HEK293 (cell line): ENCODE results near the gene PIP4K2A.
A peak's percentile ranks its signal among the peaks of the same experiment; 100 is the strongest.

Source experiments
- CTCF ChIA-PET: fragments of 350-600 bp; formaldehyde crosslinking; extraction: SDS; loops from one replicate; lab custom pipeline; 2021; ENCODE audit warnings: antibody characterized with exemption; lab: Yijun Ruan, JAX
- POLR2A ChIA-PET: fragments of 300-600 bp; formaldehyde crosslinking; extraction: SDS; loops from one replicate; lab custom pipeline; 2020; ENCODE audit warnings: antibody characterized with exemption, inconsistent platforms; lab: Yijun Ruan, JAX
- H3K27ac ChIP-seq: fragments of 200-500 bp; sonication (Bioruptor generic); 2 replicates; pipeline ENCODE4 v1.5.1; 2014; ENCODE audit warnings: low read depth, low read length, control low read depth, inconsistent platforms; ENCODE audit errors: extremely low read depth
- H3K36me3 ChIP-seq, 2 experiments: fragments of 200-500 bp in 1 of 2; sonication (Bioruptor generic) in 1 of 2; 1 replicate in 1 of 2; 2 replicates in 1 of 2; pipeline ENCODE4 v1.5.1; 2014 to 2017; ENCODE audit warnings: inconsistent platforms in 2 of 2, low read length in 2 of 2; ENCODE audit not compliant: control insufficient read depth in 2 of 2, insufficient read depth in 1 of 2
- H3K4me1 ChIP-seq: fragments of 200-500 bp; sonication (Bioruptor generic); 2 replicates; pipeline ENCODE4 v1.5.1; 2014; ENCODE audit warnings: mild to moderate bottlenecking, low read length, inconsistent platforms; ENCODE audit not compliant: control insufficient read depth, insufficient read depth
- H3K4me3 ChIP-seq: 2 replicates; pipeline ENCODE4 v1.5.1; 2011; ENCODE audit warnings: low read depth, mild to moderate bottlenecking, control low read depth, low read length, moderate library complexity
- H3K9me3 ChIP-seq: fragments of 200-500 bp; sonication (Bioruptor generic); 2 replicates; pipeline ENCODE4 v1.5.1; 2014; ENCODE audit warnings: low read depth, low read length, inconsistent platforms; ENCODE audit not compliant: control insufficient read depth, insufficient read depth
- MEIS1 ChIP-seq: sonication (generic); formaldehyde crosslinking; IDR thresholded peaks from 2 replicates; pipeline ENCODE4 v1.8.1; 2022; ENCODE audit warnings: missing genetic modification reagents, mild to moderate bottlenecking, borderline replicate concordance
- OVOL3 ChIP-seq: fragments of 450-650 bp; formaldehyde crosslinking; IDR thresholded peaks from 2 replicates; pipeline ENCODE4 v1.5.1; 2016; ENCODE audit warnings: missing biosample characterization, missing genetic modification characterization
- PRDM4 ChIP-seq: fragments of 450-650 bp; formaldehyde crosslinking; IDR thresholded peaks from 2 replicates; pipeline ENCODE4 v1.5.1; 2017; ENCODE audit warnings: missing biosample characterization, missing genetic modification characterization
- ZBTB44 ChIP-seq: fragments of 450-650 bp; IDR thresholded peaks from 2 replicates; pipeline ENCODE4 v1.5.1; 2018; ENCODE audit warnings: missing biosample characterization, mild to moderate bottlenecking, missing genetic modification characterization
- ZNF146 ChIP-seq: fragments of 450-650 bp; formaldehyde crosslinking; IDR thresholded peaks from 2 replicates; pipeline ENCODE4 v1.5.1; 2016; ENCODE audit warnings: missing biosample characterization, missing genetic modification characterization
- ZNF292 ChIP-seq: fragments of 450-650 bp; formaldehyde crosslinking; IDR thresholded peaks from 2 replicates; pipeline ENCODE4 v1.5.1; 2016; ENCODE audit warnings: low read depth, missing biosample characterization, missing genetic modification characterization, borderline replicate concordance
- ZNF398 ChIP-seq: fragments of 450-650 bp; formaldehyde crosslinking; IDR thresholded peaks from 2 replicates; pipeline ENCODE4 v1.5.1; 2017; ENCODE audit warnings: missing biosample characterization, missing genetic modification characterization
- ZNF513 ChIP-seq: fragments of 450-650 bp; IDR thresholded peaks from 2 replicates; pipeline ENCODE4 v1.5.1; 2018; ENCODE audit warnings: missing biosample characterization, missing genetic modification characterization
- ZNF514 ChIP-seq: fragments of 450-650 bp; formaldehyde crosslinking; IDR thresholded peaks from 2 replicates; pipeline ENCODE4 v1.5.1; 2016; ENCODE audit warnings: missing biosample characterization, missing genetic modification characterization
- ZNF555 ChIP-seq: fragments of 450-650 bp; formaldehyde crosslinking; conservative IDR thresholded peaks from 2 replicates; pipeline ENCODE4 v1.5.1; 2017; ENCODE audit warnings: missing biosample characterization, mild to moderate bottlenecking, missing genetic modification characterization, inconsistent platforms
- ZNF558 ChIP-seq: fragments of 450-650 bp; formaldehyde crosslinking; IDR thresholded peaks from 2 replicates; pipeline ENCODE4 v1.5.1; 2016; ENCODE audit warnings: missing biosample characterization, missing genetic modification characterization
- ZNF600 ChIP-seq: fragments of 450-650 bp; formaldehyde crosslinking; IDR thresholded peaks from 2 replicates; pipeline ENCODE4 v1.5.1; 2016; ENCODE audit warnings: missing biosample characterization, missing genetic modification characterization
- ZNF629 ChIP-seq: fragments of 450-650 bp; formaldehyde crosslinking; IDR thresholded peaks from 2 replicates; pipeline ENCODE4 v1.5.1; 2017; ENCODE audit warnings: missing biosample characterization, missing genetic modification characterization
- ZNF654 ChIP-seq: fragments of 450-650 bp; formaldehyde crosslinking; IDR thresholded peaks from 2 replicates; pipeline ENCODE4 v1.5.1; 2016; ENCODE audit warnings: low read depth, missing biosample characterization, missing genetic modification characterization
- ZNF677 ChIP-seq: fragments of 450-650 bp; IDR thresholded peaks from 2 replicates; pipeline ENCODE4 v1.5.0; 2018; ENCODE audit warnings: missing biosample characterization, mild to moderate bottlenecking, missing genetic modification characterization, moderate library complexity
- ZNF704 ChIP-seq: fragments of 450-650 bp; formaldehyde crosslinking; IDR thresholded peaks from 2 replicates; pipeline ENCODE4 v1.5.1; 2016; ENCODE audit warnings: missing biosample characterization, missing genetic modification characterization

The PIP4K2A gene

GRCh38 chr10:22630234-22631174 lies 83.9 kb downstream of the PIP4K2A start (continued):
- peak; percentile 69 for TF ChIP-seq PRDM4
- no peak for TF ChIP-seq OVOL3

GRCh38 chr10:22629852-22630233 lies 84.5 kb downstream of the PIP4K2A start:
- H3K4me3 ChIP-seq = no peak overlapping the region
- POLR2A ChIA-PET = no interaction called here
- CTCF ChIA-PET = interaction anchor here (1.0 kb wide), 1 partner anchor 48 kb away, joined by 3 read pairs; no protein-coding TSS in a partner anchor

GRCh38 chr10:22629126-22629525 lies 85.3 kb downstream of the PIP4K2A start:
- Histone ChIP-seq H3K4me1 (peaks cover 20% of the 10 kb centered on the region), H3K36me3 (no peaks in the 10 kb centered on the region), H3K4me3 (no peak overlapping the region), H3K27ac (no peak overlapping the region), H3K9me3 (no peaks in the 10 kb centered on the region)
- ChIA-PET POLR2A (no interaction called here), CTCF (interaction anchor here (1.0 kb wide), 1 partner anchor 49 kb away, joined by 3 read pairs; no protein-coding TSS in a partner anchor)
- TF ChIP-seq ZNF513 (tag by site-specific recombination) = no peak
- no peak for TF ChIP-seq MEIS1 (CRISPR knock-in tag)
- TF ChIP-seq ZNF292 (tag by site-specific recombination) = no peak
- TF ChIP-seq ZNF146 (tag by site-specific recombination) = no peak
- TF ChIP-seq ZNF398 = no peak
- TF ChIP-seq ZNF654 (tag by site-specific recombination) = no peak
- TF ChIP-seq ZNF558 (tag by site-specific recombination) = no peak
- TF ChIP-seq ZNF514 (tag by site-specific recombination) = no peak

More at GRCh38 chr10:22629852-22630233, 84.5 kb downstream of the PIP4K2A start:
- TF ChIP-seq ZNF555 (tag by site-specific recombination) = no peak
- no peak for TF ChIP-seq ZNF704 (tag by site-specific recombination)
- no peak for TF ChIP-seq ZBTB44 (tag by site-specific recombination)
- no peak for TF ChIP-seq ZNF629 (tag by site-specific recombination)
- TF ChIP-seq ZNF600 (tag by site-specific recombination) = no peak
- no peak for TF ChIP-seq ZNF677
- no peak for TF ChIP-seq PRDM4
- no peaks in the 10 kb centered on the region for H3K36me3 ChIP-seq
- peaks cover 16% of the 10 kb centered on the region for H3K4me1 ChIP-seq
- no peak overlapping the region for H3K27ac ChIP-seq
- no peaks in the 10 kb centered on the region for H3K9me3 ChIP-seq
